NCI-H1694 treated with DMSO at 0.1 percent for 48 hours (cell line): Measurements from ENCODE around the gene SYT5.

Experiments
- DNase-seq: peaks from one replicate; lab custom pipeline; 2025; lab: John Stamatoyannopoulos, UW

The SYT5 gene

DNA sequence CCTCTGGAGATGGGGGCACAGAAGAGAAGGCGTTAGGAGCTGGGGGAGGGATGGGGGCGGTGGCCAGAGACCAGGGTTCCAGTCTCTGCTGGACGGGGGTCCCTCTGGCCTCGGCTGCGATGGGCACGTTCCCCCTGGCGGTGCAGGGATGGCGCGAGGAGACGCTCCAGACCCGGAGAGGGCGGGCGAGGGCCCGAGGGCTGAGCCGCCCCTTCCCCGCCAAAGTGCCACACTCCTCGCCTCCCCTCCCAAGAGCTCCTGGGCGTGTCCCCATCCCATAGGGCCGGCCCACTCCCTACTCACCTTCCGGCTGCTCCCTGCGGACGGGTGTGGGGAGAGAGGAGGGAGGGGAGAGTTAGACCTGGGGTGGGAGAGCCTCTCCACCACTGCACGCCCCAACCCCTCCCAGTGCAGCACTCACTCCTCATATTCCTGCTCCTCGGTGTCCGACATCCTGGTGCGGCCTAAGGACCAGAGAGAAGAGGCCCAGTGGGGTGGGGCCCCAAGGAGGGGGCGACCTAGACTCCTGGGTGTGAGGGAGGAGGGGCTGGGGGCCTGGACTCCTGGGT, 33.3 kb downstream of the SYT5 start:
- DNase-seq = peak; percentile 32

DNA sequence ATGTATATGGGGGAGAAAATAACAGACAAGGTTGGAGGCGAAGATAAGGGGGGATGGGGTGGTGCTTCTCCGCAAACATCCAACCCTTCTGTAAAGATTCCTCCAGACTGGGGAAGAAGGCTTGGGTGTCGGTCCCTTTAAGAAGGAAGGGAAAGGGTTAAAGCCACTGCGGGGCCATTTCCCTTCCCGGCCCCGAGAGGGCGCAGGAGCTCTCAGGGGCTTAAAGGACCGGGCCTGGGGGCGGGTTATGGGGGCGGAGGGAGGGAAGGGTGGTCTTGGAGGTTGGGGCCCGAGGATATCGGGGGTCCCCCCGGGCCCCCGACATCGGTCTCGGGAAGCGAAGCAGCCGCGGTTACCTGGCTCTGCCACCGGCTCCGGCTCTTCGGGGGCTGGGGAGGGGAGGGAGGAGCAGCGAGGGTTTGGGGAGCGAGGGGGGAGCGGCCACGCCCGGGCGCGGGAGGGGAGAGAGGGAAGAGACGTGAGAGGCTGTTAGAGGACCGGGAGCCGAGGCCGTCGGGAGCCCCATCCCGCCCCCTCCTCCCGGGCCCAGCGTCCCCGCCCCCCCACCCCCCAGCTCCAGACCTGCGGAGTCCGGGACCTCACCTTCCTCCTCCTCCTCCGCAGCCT, 33.9 kb downstream of the SYT5 start:
- peak; percentile 63 for DNase-seq

DNA sequence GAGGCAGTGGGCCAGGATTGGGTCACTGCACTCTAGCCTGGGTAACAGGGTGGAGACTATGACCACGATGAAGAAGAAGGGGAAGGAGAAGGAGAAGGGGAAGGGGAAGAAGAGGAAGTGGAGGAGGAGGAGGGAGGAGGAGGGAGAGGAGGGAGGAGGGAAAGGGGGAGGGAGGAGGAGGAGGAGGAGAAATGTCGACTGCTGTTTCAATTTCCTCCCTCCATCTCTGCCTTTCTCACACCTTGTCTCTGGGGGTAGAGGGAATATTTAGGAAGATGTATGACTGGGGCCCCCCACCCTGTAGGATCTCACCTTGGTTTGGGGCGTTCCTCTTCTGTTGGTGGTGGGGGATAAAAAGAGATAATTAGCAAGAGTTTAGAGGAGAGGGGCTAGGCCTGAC, 34.9 kb downstream of the SYT5 start:
- DNase-seq = no peak

DNA sequence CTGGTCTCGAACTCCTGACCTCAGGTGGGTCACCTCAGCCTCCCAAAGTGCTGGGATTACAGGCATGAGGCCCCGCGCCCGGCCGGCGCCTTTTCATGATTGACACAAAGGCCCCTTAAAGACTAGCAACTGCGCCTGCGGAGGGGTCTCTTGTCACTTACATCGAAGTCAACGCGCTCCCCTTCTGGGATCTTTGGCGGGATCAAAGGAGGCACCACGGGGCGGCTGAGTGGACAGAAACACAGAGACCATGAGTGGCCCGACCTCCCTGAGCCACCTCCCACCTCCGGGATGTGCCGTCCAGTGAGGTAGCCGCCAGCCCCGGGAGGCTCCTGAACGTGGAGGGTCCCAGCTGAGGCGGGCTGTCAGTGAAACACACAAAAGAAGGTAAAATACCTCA, 38.4 kb downstream of the SYT5 start:
- no peak for DNase-seq

DNA sequence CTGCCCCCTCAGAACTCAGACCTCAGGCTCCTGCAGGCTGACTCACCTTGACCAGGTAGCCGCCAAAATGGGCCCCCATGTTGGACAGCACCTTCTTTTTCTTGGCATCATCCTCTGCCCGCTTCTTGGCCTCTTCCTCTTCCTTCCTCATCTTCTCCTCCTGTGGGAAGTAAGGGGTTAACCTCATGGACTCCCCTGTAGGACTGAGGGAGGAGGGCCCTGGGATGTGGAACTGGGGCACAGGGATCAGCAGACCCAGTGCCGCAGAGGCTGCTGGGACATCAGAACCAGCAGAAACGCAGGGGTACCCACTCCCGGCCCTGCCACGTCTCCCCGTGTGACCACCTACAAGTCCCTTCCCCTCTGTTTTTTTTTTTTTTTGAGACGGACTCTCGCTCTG, 42.2 kb downstream of the SYT5 start:
- DNase-seq = no peak

DNA sequence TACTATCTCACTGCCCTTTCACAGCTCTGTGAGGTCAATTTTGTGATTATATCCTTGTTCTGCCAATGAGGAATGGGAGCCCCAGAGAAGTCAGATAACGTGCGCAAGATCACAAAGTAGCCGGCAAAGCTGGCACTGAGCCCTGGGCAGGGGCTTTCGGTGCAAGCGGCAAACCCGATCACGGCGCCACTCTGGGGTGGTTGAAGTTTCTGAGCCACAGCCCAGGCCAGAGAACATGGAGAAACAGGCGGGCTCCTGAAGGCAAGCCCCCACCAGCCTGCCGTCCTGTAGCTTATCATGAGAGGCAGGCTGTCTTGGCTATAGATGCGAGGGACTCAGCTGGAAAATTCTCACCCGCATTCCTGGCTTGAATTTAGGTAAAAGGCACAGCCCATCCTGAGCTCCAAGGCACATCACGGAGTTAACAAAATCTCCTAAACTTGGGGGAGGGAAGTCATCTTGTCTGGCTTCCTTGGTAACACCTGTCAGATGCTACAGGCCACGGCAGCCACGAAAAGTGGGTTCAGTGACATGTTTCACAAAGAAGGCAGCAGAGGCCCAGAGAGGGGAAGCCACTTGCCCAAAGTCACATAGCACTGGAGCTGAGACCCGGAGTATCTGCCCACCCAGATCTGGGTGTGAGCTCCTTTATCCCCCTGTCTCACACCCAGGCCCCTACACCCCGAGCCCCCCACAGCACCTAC, 43.5 kb downstream of the SYT5 start:
- DNase-seq = no peak

DNA sequence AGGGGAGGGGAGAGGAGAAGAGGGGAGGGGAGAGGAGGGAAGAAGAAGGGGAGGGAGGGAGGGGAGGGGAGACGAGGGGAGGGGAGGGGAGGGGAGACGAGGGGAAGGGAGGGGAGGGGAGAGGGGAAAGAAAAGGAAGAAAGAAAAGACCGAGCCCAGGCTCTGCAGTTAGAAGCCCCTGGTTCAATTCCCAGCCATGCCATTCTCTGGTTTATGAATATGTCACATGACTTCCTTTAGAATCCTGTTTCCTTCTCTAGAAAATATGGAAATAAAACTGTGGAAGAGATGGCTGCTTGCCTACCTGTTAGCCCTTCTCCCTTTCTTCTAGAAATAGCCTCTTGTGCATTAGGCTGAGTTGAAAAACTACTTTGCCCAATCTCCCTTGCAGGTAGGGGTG, 45.4 kb downstream of the SYT5 start:
- no peak for DNase-seq

DNA sequence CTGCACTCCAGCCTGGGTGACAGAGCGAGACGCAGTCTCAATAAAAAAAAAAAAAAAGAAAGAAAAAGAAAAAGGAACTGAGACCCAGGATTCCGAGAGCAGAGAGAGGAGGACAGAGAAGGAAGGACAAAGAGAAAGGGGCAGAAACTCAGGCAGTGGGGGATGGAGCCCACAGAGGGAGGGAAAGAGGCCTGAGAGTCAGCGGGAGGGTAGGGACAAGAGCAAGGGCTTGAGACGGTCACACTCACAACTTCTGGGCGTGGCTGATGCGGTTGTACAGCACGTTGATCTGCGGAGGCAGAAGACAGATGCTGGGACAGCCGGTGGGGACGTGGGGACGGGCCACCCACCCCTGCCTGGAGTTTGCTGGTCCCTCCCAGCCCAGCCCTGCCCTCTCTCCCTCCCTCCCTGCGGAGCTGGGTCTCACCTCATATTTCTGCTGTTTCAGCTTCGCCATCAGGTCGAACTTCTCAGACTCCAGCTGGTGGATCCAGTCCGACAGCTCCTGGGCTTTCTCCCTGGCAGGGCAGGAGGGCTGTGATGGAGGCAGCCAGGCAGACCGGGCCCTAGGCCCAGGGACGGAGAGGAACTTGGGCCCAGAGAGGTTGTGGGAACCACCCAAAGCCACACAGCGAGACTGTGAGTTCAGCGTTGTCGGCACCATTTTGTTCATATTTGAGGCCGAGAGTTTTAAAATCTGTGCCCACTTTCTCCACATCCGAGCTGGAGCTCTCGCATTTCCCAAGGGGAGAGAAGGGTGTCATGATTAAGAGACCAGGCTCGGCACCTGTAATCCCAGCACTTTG, 46.2 kb downstream of the SYT5 start:
- DNase-seq = no peak

DNA sequence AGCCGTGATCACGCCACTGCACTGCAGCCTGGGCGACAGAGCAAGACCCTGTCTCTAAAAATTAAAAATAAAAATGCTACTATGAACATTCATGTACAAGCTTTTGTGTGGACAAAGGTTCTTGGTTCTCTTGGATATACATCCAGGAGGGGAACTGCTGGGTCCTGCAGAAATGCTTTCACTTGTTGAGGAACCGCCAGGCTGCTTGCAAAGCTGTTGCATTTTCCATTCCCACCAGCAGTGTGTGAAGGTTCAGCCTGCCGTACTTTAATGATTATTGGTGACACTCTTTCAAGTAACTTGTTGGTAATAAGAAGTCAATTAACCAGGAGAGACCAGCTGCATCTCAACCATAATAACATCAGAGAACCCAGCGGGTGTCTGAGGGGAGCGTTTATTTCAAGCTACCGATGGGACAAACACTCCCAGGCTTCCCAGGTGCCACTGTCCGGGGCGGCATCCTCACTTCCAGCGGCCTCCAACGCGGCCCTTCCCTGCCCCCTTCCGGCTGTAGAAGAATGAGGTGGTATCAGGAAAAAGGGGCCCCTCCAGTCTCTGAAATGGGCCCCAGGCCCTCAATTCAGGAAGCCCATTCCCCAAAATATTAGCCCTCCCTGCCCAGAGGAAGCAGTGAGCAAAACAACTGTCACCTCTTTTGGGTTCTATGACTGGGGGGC, 47.5 kb downstream of the SYT5 start:
- DNase-seq = no peak

DNA sequence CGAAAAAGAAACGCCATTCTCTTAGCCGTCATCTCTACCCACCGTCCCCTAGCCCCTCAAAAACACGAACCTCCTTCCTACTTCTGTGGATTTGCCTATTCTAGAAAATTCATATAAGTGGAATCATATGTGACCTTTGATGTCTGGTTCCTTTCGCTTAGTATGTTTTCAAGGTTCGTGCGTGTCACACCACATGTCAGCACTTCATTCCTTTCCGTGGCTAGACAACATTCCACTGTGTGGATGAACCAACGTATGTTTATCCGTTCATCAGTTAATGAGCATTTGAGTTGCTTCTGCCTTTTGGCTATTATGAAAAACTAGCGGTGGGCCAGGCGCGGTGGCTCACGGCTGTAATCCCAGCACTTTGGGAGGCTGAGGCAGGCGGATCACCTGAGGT, 48.7 kb downstream of the SYT5 start:
- DNase-seq = no peak
